Ovary (tissue), 9 donors: Measurements from ENCODE around the gene LAMA2. TPM values are rescaled to one million over a fixed set of nuclear protein-coding genes. Genes with fewer than 3 reads are reported as not detected.
"Not testable (repeated sequence)": the region's sequence is repeated elsewhere in the genome, so short reads cannot be mapped to it uniquely, and the experiment has no call there.

ENCODE experiments used
- DNase-seq, 5 donors: peaks; one replicate each; pipeline ENCODE4 v3.0.0-alpha.2; 2019 to 2020
- H3K27ac ChIP-seq, 2 donors: fragments of 200-600 bp; one replicate each; pipeline versions ENCODE4 v1.5.1 to v1.8.0; 2019 to 2022
- H3K27me3 ChIP-seq: fragments of 200-600 bp; one replicate; pipeline ENCODE4 v1.8.0; 2022
- H3K36me3 ChIP-seq: fragments of 200-600 bp; sonication (generic); one replicate; pipeline ENCODE4 v1.5.1; 2019
- H3K4me1 ChIP-seq: one replicate; pipeline ENCODE4 v1.8.1; 2013; ENCODE audit warnings: mild to moderate bottlenecking, moderate library complexity; ENCODE audit not compliant: insufficient read depth
- H3K4me3 ChIP-seq: fragments of 200-600 bp; sonication (generic); one replicate; pipeline ENCODE4 v1.5.1; 2017
- H3K9me3 ChIP-seq, 2 donors: fragments of 200-600 bp in 1 of 2; sonication (generic) in 1 of 2; one replicate each; pipeline versions ENCODE4 v1.5.1 to v1.8.1; 2013 to 2019; ENCODE audit warnings: mild to moderate bottlenecking in 1 of 2, moderate library complexity in 1 of 2
- CTCF ChIP-seq, 3 donors: fragments of 450-650 bp in 2 of 3; fragments of 200-600 bp in 1 of 3; IDR thresholded peaks; one replicate each; pipeline versions ENCODE4 v1.5.1 to v1.8.0; 2016 to 2022; ENCODE audit warnings: antibody characterized with exemption in 3 of 3, mild to moderate bottlenecking in 1 of 3
- EP300 ChIP-seq: sonication (generic); formaldehyde crosslinking; IDR thresholded peaks from one replicate; pipeline ENCODE4 v1.6.1; 2017; ENCODE audit warnings: antibody characterized with exemption
- POLR2A ChIP-seq: fragments of 450-650 bp; IDR thresholded peaks from one replicate; pipeline ENCODE4 v1.6.1; 2017; ENCODE audit warnings: antibody characterized with exemption, mild to moderate bottlenecking, moderate library complexity
- WGBS, 3 donors: extraction: QIAGEN DNeasy Blood & Tissue Kit in 1 of 3; methylation state at CpG; one replicate each; pipeline versions ENCODE4 v1.1.5 to v1.1.7; 2013 to 2017; 5-methylcytosine and 5-hydroxymethylcytosine counted together
- intact Hi-C, 4 donors: fragments of 100-400 bp; cut with DNase I; formaldehyde crosslinking; loops; one replicate each; pipeline versions ENCODE4 v1.11.0 to v1.15.1; 2022 to 2023
- polyA plus RNA-seq, 2 donors: library from polyadenylated mRNA; stranded (reverse); fragments of 200-250 nt in 1 of 2; fragments of 350-450 nt in 1 of 2; fragmentation: Illumina TruSeq in 1 of 2; extraction: RNeasy Lipid Tissue Mini Kit (QIAGEN cat#74804) in 1 of 2; gene quantifications; one replicate each; pipeline ENCODE4 v1.2.3, GENCODE V29; 2013 to 2014
- total RNA-seq, 7 donors: library from RNA; depleted of rRNA in 2 of 7; stranded (reverse); fragments of >200 nt in 2 of 7; fragmentation: NEBNext Ultra II Directional in 3 of 7; extraction: Animal tissue kit (Norgen Biotek cat#: 25700) in 3 of 7; gene quantifications; one replicate each; pipeline versions ENCODE4 v1.1.0 to v1.2.4, GENCODE V29; 2016 to 2023
- donor health status: DM: no; HTN: no; CAD: no; lungs with moderate emphysema.
- donor health status: DM: no; HTN: no; CAD: no.
- donor health status: Bipolar disorder and iron deficiency.
- donor health status: DM: yes; HTN: yes; CAD: no.
- donor health status: DM: no; HTN: no; CAD: no.
- donor health status: DM: yes; HTN: yes; CAD: no.

Gene LAMA2
- total and polyA plus RNA-seq, 9 donors = 42.5 to 226 (median 121) TPM

GRCh38 chr6:129141499-129141898 lies 258.6 kb downstream of the LAMA2 start:
- Histone ChIP-seq H3K27ac (peak overlapping the region; percentile 27 to 42), H3K4me1 (peaks cover 6% of the 10 kb centered on the region), H3K9me3 (no peaks in the 10 kb centered on the region), H3K27me3 (no peaks in the 10 kb centered on the region), H3K4me3 (no peak overlapping the region), H3K36me3 (no peaks in the 10 kb centered on the region)
- intact Hi-C loops = loop anchor here in 1 of 4 donors (10.0 kb wide), 1 partner anchor 173 kb away; no protein-coding TSS in a partner anchor
- WGBS, 3 donors = 5 to 6% (median 6%) methylated on average over 1 of the region's 1 CpG
- no peak for DNase-seq
- no peak for TF ChIP-seq POLR2A

- 85 to 93% (median 91%) methylated on average over 3 of the region's 3 CpGs for WGBS, 3 donors
- TF ChIP-seq POLR2A (no peak), EP300 (no peak), CTCF (IDR thresholded peaks at IDR 0.05) (no peak)
- H3K4me3 ChIP-seq = no peak overlapping the region
- H3K36me3 ChIP-seq = no peaks in the 10 kb centered on the region
- peaks cover 2% of the 10 kb centered on the region for H3K4me1 ChIP-seq
- H3K9me3 ChIP-seq = no peaks in the 10 kb centered on the region
- H3K27me3 ChIP-seq = no peaks in the 10 kb centered on the region
- no peak overlapping the region for H3K27ac ChIP-seq
- DNase-seq = no peak
- intact Hi-C loops = loop anchor here in 1 of 4 donors (10.0 kb wide), 1 partner anchor 168 kb away; no protein-coding TSS in a partner anchor
Observed at GRCh38 chr6:129146902-129147301, 264.0 kb downstream of the LAMA2 start.

GRCh38 chr6:129150507-129150906 lies 267.6 kb downstream of the LAMA2 start:
- Histone ChIP-seq H3K4me1 (peaks cover 2% of the 10 kb centered on the region), H3K27ac (no peak overlapping the region), H3K36me3 (no peaks in the 10 kb centered on the region), H3K27me3 (no peaks in the 10 kb centered on the region), H3K9me3 (no peaks in the 10 kb centered on the region), H3K4me3 (no peak overlapping the region)
- intact Hi-C loops = no loop called here
- WGBS, 3 donors = 43 to 64% (median 47%) methylated on average over 4 of the region's 4 CpGs
- no peak for DNase-seq
- TF ChIP-seq POLR2A (no peak), EP300 (no peak), CTCF (IDR thresholded peaks at IDR 0.05) (no peak)

- no peak overlapping the region for H3K27ac ChIP-seq
- intact Hi-C loops = no loop called here
- DNase-seq = no peak
- H3K27me3 ChIP-seq = no peaks in the 10 kb centered on the region
- no peak overlapping the region for H3K4me3 ChIP-seq
- TF ChIP-seq CTCF (IDR thresholded peaks at IDR 0.05) = no peak
- no peak for TF ChIP-seq POLR2A
- H3K9me3 ChIP-seq = no peaks in the 10 kb centered on the region
- no peaks in the 10 kb centered on the region for H3K4me1 ChIP-seq
- no peaks in the 10 kb centered on the region for H3K36me3 ChIP-seq
- 88 to 89% (median 89%) methylated on average over 4 of the region's 4 CpGs for WGBS, 3 donors
Observed at GRCh38 chr6:129153257-129153656, 270.3 kb downstream of the LAMA2 start.

GRCh38 chr6:129159242-129159641 lies 276.3 kb downstream of the LAMA2 start:
- not testable (repeated sequence) for DNase-seq

GRCh38 chr6:129162605-129163004 lies 279.7 kb downstream of the LAMA2 start:
- Histone ChIP-seq H3K36me3 (no peaks in the 10 kb centered on the region), H3K4me3 (no peak overlapping the region), H3K9me3 (no peaks in the 10 kb centered on the region), H3K27ac (no peak overlapping the region), H3K27me3 (no peaks in the 10 kb centered on the region), H3K4me1 (no peaks in the 10 kb centered on the region)
- intact Hi-C loops = no loop called here
- DNase-seq = no peak
- WGBS, 3 donors = 85 to 89% (median 86%) methylated on average over 1 of the region's 1 CpG
- TF ChIP-seq EP300 (no peak), POLR2A (no peak), CTCF (IDR thresholded peaks at IDR 0.05) (no peak)

More at GRCh38 chr6:129159242-129159641, 276.3 kb downstream of the LAMA2 start:
- H3K27me3 ChIP-seq, H3K27ac ChIP-seq, H3K4me1 ChIP-seq, H3K9me3 ChIP-seq, H3K4me3 ChIP-seq, H3K36me3 ChIP-seq, intact Hi-C loops: not testable (repeated sequence)
- WGBS, 3 donors = 94% methylated on average over 17 of the region's 17 CpGs
